H1 (cell line): ENCODE data around the gene NTN1. TPM values are rescaled to one million over a fixed set of nuclear protein-coding genes. Genes with fewer than 3 reads are reported as not detected.

Experiments used
- CTCF ChIA-PET: fragments of 300-600 bp; sonication (Branson Sonifier 250); formaldehyde crosslinking; loops from one replicate; lab custom pipeline; 2021; ENCODE audit not compliant: partially characterized antibody; lab: Charles Lee
- POLR2A ChIA-PET: fragments of 300-600 bp; sonication (Branson Sonifier 250); formaldehyde crosslinking; loops from one replicate; lab custom pipeline; 2021; ENCODE audit warnings: inconsistent platforms; ENCODE audit not compliant: partially characterized antibody; lab: Charles Lee
- DNase-seq, 2 experiments: peaks; one replicate each; pipeline versions ENCODE4 v3.0.0 to v3.0.0-alpha.2; 2010 to 2022; ENCODE audit warnings: low spot score in 2 of 2, low read depth in 1 of 2, mixed read lengths in 1 of 2
- FAIRE-seq: peaks from 2 replicates; lab custom pipeline; 2011; peaks lifted over from hg19 to GRCh38; lab: Jason Lieb, UNC
- H2AFZ ChIP-seq: 2 replicates; pipeline ENCODE4 v1.8.1; 2012; ENCODE audit warnings: low read length, inconsistent platforms
- H2AK5ac ChIP-seq: 2 replicates; pipeline ENCODE4 v1.6.1; 2013; ENCODE audit warnings: low read depth, low read length
- H2BK120ac ChIP-seq: replicated peaks from 2 replicates; pipeline ENCODE3; 2013; ENCODE audit warnings: low read depth, low read length, inconsistent platforms
- H2BK12ac ChIP-seq: 2 replicates; pipeline ENCODE4 v1.6.1; 2013; ENCODE audit warnings: low read depth, low read length
- H2BK15ac ChIP-seq: 2 replicates; pipeline ENCODE4 v1.6.1; 2013; ENCODE audit warnings: low read length
- H2BK20ac ChIP-seq: 2 replicates; pipeline ENCODE4 v1.6.1; 2013; ENCODE audit warnings: low read length
- H2BK5ac ChIP-seq: 2 replicates; pipeline ENCODE4 v1.6.1; 2013; ENCODE audit warnings: low read depth, low read length
- H3K14ac ChIP-seq: 2 replicates; pipeline ENCODE4 v1.6.1; 2013; ENCODE audit warnings: inconsistent platforms; ENCODE audit not compliant: insufficient read length
- H3K18ac ChIP-seq: 2 replicates; pipeline ENCODE4 v1.6.1; 2013; ENCODE audit warnings: low read length; ENCODE audit errors: extremely low read depth
- H3K23ac ChIP-seq: 2 replicates; pipeline ENCODE4 v1.6.1; 2013; ENCODE audit warnings: inconsistent platforms; ENCODE audit not compliant: insufficient read length
- H3K23me2 ChIP-seq: 2 replicates; pipeline ENCODE4 v1.6.1; 2013; ENCODE audit warnings: low read depth, low read length
- H3K27ac ChIP-seq: 2 replicates; pipeline ENCODE4 v1.6.1; 2011; ENCODE audit warnings: low read depth, low read length, inconsistent platforms
- H3K27me3 ChIP-seq, 4 experiments: replicated peaks in 1 of 4; 1 replicate in 1 of 4; 2 replicates in 3 of 4; pipeline versions ENCODE4 v1.6.1 to v1.8.1; 2011 to 2013; ENCODE audit warnings: low read length in 3 of 4, mild to moderate bottlenecking in 3 of 4, inconsistent platforms in 2 of 4, mixed read lengths in 2 of 4, moderate library complexity in 1 of 4; ENCODE audit not compliant: control insufficient read depth in 3 of 4, insufficient read depth in 3 of 4; ENCODE audit errors: extremely low read depth in 1 of 4
- H3K36me3 ChIP-seq, 4 experiments: 2 replicates each; pipeline versions ENCODE4 v1.6.1 to v1.8.1; 2011 to 2013; ENCODE audit warnings: mild to moderate bottlenecking in 4 of 4, low read length in 3 of 4, moderate library complexity in 2 of 4, control low read depth in 1 of 4, inconsistent platforms in 1 of 4; ENCODE audit not compliant: insufficient read depth in 4 of 4, control insufficient read depth in 2 of 4
- H3K4ac ChIP-seq: replicated peaks from 2 replicates; pipeline ENCODE3; 2013; ENCODE audit warnings: low read length, low read depth, mixed read lengths, inconsistent platforms; ENCODE audit not compliant: insufficient read length
- H3K4me1 ChIP-seq, 4 experiments: replicated peaks in 1 of 4; 1 replicate in 1 of 4; 2 replicates in 3 of 4; pipeline versions ENCODE4 v1.6.1 to v1.8.1; 2011 to 2013; ENCODE audit warnings: low read length in 3 of 4, inconsistent platforms in 2 of 4, mixed read lengths in 1 of 4; ENCODE audit not compliant: insufficient read depth in 4 of 4, control insufficient read depth in 3 of 4
- H3K4me2 ChIP-seq, 2 experiments: 2 replicates each; pipeline versions ENCODE4 v1.6.1 to v1.8.1; 2011 to 2013; ENCODE audit warnings: low read depth in 2 of 2, low read length in 2 of 2, control low read depth in 1 of 2, inconsistent platforms in 1 of 2, mild to moderate bottlenecking in 1 of 2; ENCODE audit not compliant: insufficient read depth in 1 of 2
- H3K4me3 ChIP-seq, 4 experiments: fragments of 200-600, 300-600 bp in 1 of 4; sonication (generic), shearing (Covaris generic), sonication (Bioruptor Twin) in 1 of 4; 2 replicates each; pipeline versions ENCODE4 v1.5.1 to v1.8.1; 2011 to 2016; ENCODE audit warnings: low read length in 4 of 4, low read depth in 3 of 4, control low read depth in 2 of 4, inconsistent platforms in 2 of 4, mild to moderate bottlenecking in 2 of 4, mixed read lengths in 1 of 4, moderate library complexity in 1 of 4; ENCODE audit not compliant: insufficient read depth in 2 of 4; ENCODE audit errors: extremely low read depth in 1 of 4
- H3K56ac ChIP-seq: replicated peaks from 2 replicates; pipeline ENCODE3; 2013; ENCODE audit warnings: low read depth, mild to moderate bottlenecking, mixed read lengths, low read length, inconsistent platforms; ENCODE audit not compliant: insufficient read length
- H3K79me1 ChIP-seq: 2 replicates; pipeline ENCODE4 v1.6.1; 2013; ENCODE audit warnings: low read depth, low read length, control low read depth
- H3K79me2 ChIP-seq, 2 experiments: 2 replicates each; pipeline versions ENCODE4 v1.6.1 to v1.8.1; 2012 to 2013; ENCODE audit warnings: low read length in 2 of 2, mild to moderate bottlenecking in 2 of 2, inconsistent platforms in 1 of 2; ENCODE audit not compliant: insufficient read depth in 2 of 2, control insufficient read depth in 1 of 2
- H3K9ac ChIP-seq, 4 experiments: replicated peaks in 1 of 4; 1 replicate in 1 of 4; 2 replicates in 3 of 4; pipeline versions ENCODE4 v1.6.1 to v1.8.1; 2011 to 2013; ENCODE audit warnings: low read depth in 3 of 4, low read length in 3 of 4, control low read depth in 2 of 4, mild to moderate bottlenecking in 2 of 4, moderate library complexity in 2 of 4, inconsistent platforms in 1 of 4; ENCODE audit errors: extremely low read depth in 1 of 4
- H3K9me3 ChIP-seq, 2 experiments: 2 replicates each; pipeline versions ENCODE4 v1.6.1 to v1.8.1; 2012 to 2013; ENCODE audit warnings: mild to moderate bottlenecking in 2 of 2, moderate library complexity in 2 of 2, control low read depth in 1 of 2, inconsistent platforms in 1 of 2, low read depth in 1 of 2, low read length in 1 of 2, mixed read lengths in 1 of 2; ENCODE audit not compliant: insufficient read depth in 2 of 2
- H4K20me1 ChIP-seq, 2 experiments: replicated peaks in 1 of 2; 2 replicates each; pipeline versions ENCODE3 to v1.8.1; 2011 to 2013; ENCODE audit warnings: inconsistent platforms in 2 of 2, low read length in 2 of 2, mild to moderate bottlenecking in 1 of 2; ENCODE audit not compliant: insufficient read depth in 2 of 2, control insufficient read depth in 1 of 2
- H4K5ac ChIP-seq: 2 replicates; pipeline ENCODE4 v1.6.1; 2013; ENCODE audit warnings: low read length, low read depth, mixed read lengths, inconsistent platforms; ENCODE audit not compliant: insufficient read length
- H4K8ac ChIP-seq: 2 replicates; pipeline ENCODE4 v1.8.0; 2013; ENCODE audit warnings: mild to moderate bottlenecking, moderate library complexity, low read length, inconsistent platforms; ENCODE audit not compliant: insufficient read depth; ENCODE audit errors: extremely low read depth
- H4K91ac ChIP-seq: replicated peaks from 2 replicates; pipeline ENCODE3; 2013; ENCODE audit warnings: low read length, mixed read lengths, inconsistent platforms; ENCODE audit not compliant: insufficient read length
- ATF2 ChIP-seq: IDR thresholded peaks from 2 replicates; pipeline ENCODE4 v1.6.1; 2012; ENCODE audit warnings: low read length, inconsistent platforms
- EP300 ChIP-seq, 2 experiments: IDR thresholded peaks; 1 replicate in 1 of 2; 2 replicates in 1 of 2; pipeline ENCODE4 v1.6.1; 2011 to 2012; ENCODE audit warnings: low read depth in 2 of 2, low read length in 2 of 2, mild to moderate bottlenecking in 2 of 2, borderline replicate concordance in 1 of 2, inconsistent platforms in 1 of 2, moderate library complexity in 1 of 2
- JUND ChIP-seq: IDR thresholded peaks from 2 replicates; pipeline ENCODE4 v1.6.1; 2011; ENCODE audit warnings: mild to moderate bottlenecking, improper control_type of control experiment, low read length
- NRF1 ChIP-seq: IDR thresholded peaks from 2 replicates; pipeline ENCODE4 v1.6.1; 2011; ENCODE audit warnings: mild to moderate bottlenecking, low read depth, low read length, improper control_type of control experiment
- SP1 ChIP-seq: IDR thresholded peaks from 2 replicates; pipeline ENCODE4 v1.6.1; 2011; ENCODE audit warnings: low read depth, low read length
- WGBS, 2 experiments: shearing (Covaris generic) in 1 of 2; methylation state at CpG; one replicate each; pipeline versions ENCODE4 v1.1.6 to v1.1.7; 2013 to 2015; ENCODE audit warnings: low lambda C conversion rate in 2 of 2, mixed read lengths in 2 of 2, inconsistent platforms in 1 of 2, low coverage in 1 of 2, missing lambda C conversion rate in 1 of 2; ENCODE audit not compliant: insufficient replicate concordance in 2 of 2, insufficient coverage in 1 of 2, insufficient read length in 1 of 2; ENCODE audit errors: extremely low coverage in 1 of 2, missing lambda C conversion rate in 1 of 2; 5-methylcytosine and 5-hydroxymethylcytosine counted together
- polyA plus RNA-seq, 7 experiments: library from polyadenylated mRNA; depleted of rRNA in 3 of 7; stranded (reverse) in 5 of 7; unstranded in 2 of 7; fragments of >200 nt in 5 of 7; fragments of 200-250 nt in 2 of 7; gene quantifications; 1 replicate in 5 of 7; 2 replicates in 1 of 7; 4 replicates in 1 of 7; pipeline versions ENCODE4 v1.2.1 to v1.2.3, GENCODE V29; 2011 to 2013; ENCODE audit warnings: missing spikeins in 2 of 7, mixed read lengths in 2 of 7
- total RNA-seq: library from RNA; stranded (reverse); fragmentation: NEBNext Ultra II Directional; extraction: Animal tissue kit (Norgen Biotek cat#: 25700); gene quantifications from 2 replicates; pipeline ENCODE4 v1.2.1, GENCODE V29; 2021

NTN1 gene
- total and polyA plus RNA-seq, 2 of the 8 experiments (the other 6 are each of a cell fraction or from before 2014, with no cell fraction given), result 2.0 to 2.3 TPM

GRCh38 chr17:9268546-9268945, 247.2 kb downstream of the NTN1 start:
- Histone ChIP-seq H4K8ac (no peak overlapping the region), H3K27me3 (peaks cover 0 to 2% (median 0%) of the 10 kb centered on the region in 4 experiments; a peak in 2 of 7 replicates), H3K18ac (no peak overlapping the region), H3K4me3 (no peak overlapping the region), H3K23me2 (0 out of 2 replicates have a peak, but pooled peaks cover 2% of the 10 kb centered on the region), H3K4me1 (peaks cover 0 to 5% (median 2%) of the 10 kb centered on the region in 4 experiments; a peak in 1 of 7 replicates), H3K27ac (no peak overlapping the region), H2AFZ (no peak overlapping the region), H3K23ac (no peak overlapping the region)
- WGBS, 2 experiments, result 91% methylated on average over 6 of the region's 6 CpGs; no CpG with 5 or more reads in 1 of the 2 experiments
- TF ChIP-seq NRF1 (no peak), JUND (no peak), SP1 (no peak), ATF2 (no peak), EP300 (IDR thresholded peaks at IDR 0.05; ENCODE audit: borderline replicate concordance in 1 of 2, low read depth in 2 of 2, low read length in 2 of 2) (no peak)
- TF ChIP-seq, all 59 proteins: peak for 0
- Histone ChIP-seq H3K79me2 (no peaks in the 10 kb centered on the region), H4K91ac (no peak overlapping the region), H4K20me1 (no peaks in the 10 kb centered on the region), H3K4me2 (no peak overlapping the region), H2BK20ac (no peak overlapping the region), H3K9ac (no peak overlapping the region), H4K5ac (no peak overlapping the region), H2BK15ac (no peak overlapping the region), H3K4ac (no peak overlapping the region), H2BK5ac (no peak overlapping the region), H2AK5ac (no peak overlapping the region), H3K79me1 (0 out of 2 replicates have a peak, but pooled peaks cover 2% of the 10 kb centered on the region), H3K14ac (no peak overlapping the region), H3K9me3 (no peaks in the 10 kb centered on the region), H2BK12ac (no peak overlapping the region), H3K56ac (no peak overlapping the region), H2BK120ac (no peak overlapping the region), H3K36me3 (no peaks in the 10 kb centered on the region)
- no peak for DNase-seq
- ChIA-PET POLR2A (no interaction called here), CTCF (interaction anchor here (1.6 to 1.8 kb wide), 2 partner anchors 12 kb away, joined by 4 to 5 read pairs; no protein-coding TSS in a partner anchor)
- no peak for FAIRE-seq
